ENCODE results near the gene FAM50A. TPM values are rescaled to one million over a fixed set of nuclear protein-coding genes. Genes with fewer than 3 reads are reported as not detected.
"Not testable (repeated sequence)": the region's sequence is repeated elsewhere in the genome, so short reads cannot be mapped to it uniquely, and the experiment has no call there.

FAM50A gene, protein sequence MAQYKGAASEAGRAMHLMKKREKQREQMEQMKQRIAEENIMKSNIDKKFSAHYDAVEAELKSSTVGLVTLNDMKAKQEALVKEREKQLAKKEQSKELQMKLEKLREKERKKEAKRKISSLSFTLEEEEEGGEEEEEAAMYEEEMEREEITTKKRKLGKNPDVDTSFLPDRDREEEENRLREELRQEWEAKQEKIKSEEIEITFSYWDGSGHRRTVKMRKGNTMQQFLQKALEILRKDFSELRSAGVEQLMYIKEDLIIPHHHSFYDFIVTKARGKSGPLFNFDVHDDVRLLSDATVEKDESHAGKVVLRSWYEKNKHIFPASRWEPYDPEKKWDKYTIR
- 10 to 100 TPM; 49.3 to 71.4 TPM for total RNA-seq

DNA sequence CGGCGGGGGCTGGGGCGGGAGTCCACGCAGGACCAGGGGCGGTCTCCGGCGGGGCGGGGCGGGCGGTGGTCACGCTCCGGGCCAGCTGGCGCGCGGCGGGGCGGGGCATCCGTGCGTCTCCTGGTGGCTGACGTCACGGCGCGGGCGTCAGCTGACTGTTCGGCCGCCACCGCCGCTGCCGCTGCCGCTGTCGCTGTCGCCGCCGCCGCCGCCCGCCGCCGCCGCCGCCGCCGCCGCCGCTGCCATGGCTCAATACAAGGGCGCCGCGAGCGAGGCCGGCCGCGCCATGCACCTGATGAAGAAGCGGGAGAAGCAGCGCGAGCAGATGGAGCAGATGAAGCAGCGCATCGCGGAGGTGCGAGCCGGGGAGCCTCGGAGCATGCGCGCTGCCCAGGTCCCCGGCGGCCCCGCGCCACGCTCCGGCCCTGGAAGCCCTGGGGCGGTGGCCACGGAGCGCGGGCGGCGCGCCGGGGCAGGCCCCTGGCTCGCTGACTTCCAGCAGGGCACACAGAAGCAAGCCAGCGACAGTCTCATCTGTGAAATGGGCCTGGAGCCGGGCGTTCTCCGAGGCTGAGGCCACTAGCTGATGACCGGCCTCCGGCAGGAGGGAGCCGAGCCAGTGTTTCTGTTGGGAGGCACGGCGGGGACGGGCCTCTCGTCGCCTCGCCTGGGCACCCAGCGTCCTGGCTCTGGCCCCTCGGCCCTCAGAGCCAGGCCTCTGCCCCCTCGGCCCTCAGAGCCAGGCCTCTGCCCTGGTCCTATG is at the start of gene FAM50A:
Gene FAM50A, plus strand, starts transcription at position 150 of the 763 bp plus-strand sequence. Its CDS starts 95 bp downstream, at position 245.
- Mint-ChIP-seq H3K9me3 (no peaks in the 10 kb centered on the region), H3K27ac (peak within 1 kb of the TSS; percentile 25), H3K4me3 (peak within 1 kb of the TSS; percentile 62), H3K4me1 (no peaks in the 10 kb centered on the region), H3K27me3 (no peaks in the 10 kb centered on the region), H3K36me3 (ENCODE audit: low read depth) (peaks cover 69% of the 10 kb centered on the region)
- ATAC-seq (replicated peaks): peak; percentile 92

GRCh38 chrX:154396363-154396762 is 47.6 kb upstream of the FAM50A start:
- not testable (repeated sequence) for ATAC-seq (replicated peaks); H3K27ac Mint-ChIP-seq; H3K4me1 Mint-ChIP-seq; H3K4me3 Mint-ChIP-seq; H3K9me3 Mint-ChIP-seq; H3K27me3 Mint-ChIP-seq
- peaks cover 37% of the 10 kb centered on the region for H3K36me3 Mint-ChIP-seq (ENCODE audit: low read depth)

DNA sequence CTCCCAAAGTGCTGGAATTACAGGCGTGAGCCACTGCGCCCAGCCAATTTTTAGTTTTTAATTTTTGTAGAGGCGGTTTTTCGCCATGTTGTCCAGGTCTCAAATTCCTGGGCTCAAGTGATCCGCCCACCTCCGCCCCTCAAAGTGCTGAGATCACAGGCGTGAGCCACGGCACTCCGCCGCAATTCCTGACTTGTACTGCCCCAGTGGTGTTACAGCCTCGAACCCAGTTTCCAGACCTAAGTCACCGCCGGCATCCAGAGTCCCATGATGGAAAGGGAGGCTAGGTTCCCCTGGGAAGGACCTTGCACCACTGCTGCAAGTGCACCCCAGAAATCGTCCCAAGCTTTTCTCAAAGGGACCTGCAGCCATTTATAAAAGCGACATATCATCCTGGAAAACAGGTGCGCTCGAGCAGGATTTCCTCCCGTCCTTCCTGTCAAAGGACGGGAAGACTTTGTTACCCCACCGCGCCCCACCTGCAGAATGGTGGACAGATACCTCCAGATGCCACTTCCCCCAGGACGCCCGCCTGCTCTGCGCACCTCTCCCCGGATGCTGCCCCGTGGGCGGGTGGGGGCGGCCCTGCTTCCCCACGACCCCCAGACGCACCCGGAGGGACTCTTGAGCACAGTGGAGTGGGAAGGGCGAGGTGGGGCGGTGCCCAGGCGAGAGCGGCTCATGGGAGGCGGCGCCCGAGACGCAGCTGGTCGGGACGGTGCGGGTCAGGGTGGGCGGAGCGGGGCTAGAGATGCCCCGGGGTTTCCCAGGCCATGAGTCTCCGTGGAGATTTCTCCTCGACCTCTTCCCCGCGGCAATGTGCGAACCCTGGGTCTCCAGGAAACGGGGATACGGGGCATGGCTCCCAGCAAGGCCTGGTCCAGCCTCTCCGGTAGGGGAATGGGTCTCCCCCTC is 46.7 kb upstream of the FAM50A start:
- H3K4me1 Mint-ChIP-seq: peaks cover 5% of the 10 kb centered on the region
- H3K4me3 Mint-ChIP-seq: peak overlapping the region; percentile 100
- ATAC-seq (replicated peaks): peak; percentile 67
- no peaks in the 10 kb centered on the region for H3K27me3 Mint-ChIP-seq
- no peaks in the 10 kb centered on the region for H3K9me3 Mint-ChIP-seq
- H3K36me3 Mint-ChIP-seq (ENCODE audit: low read depth): peaks cover 44% of the 10 kb centered on the region
- H3K27ac Mint-ChIP-seq: peak overlapping the region; percentile 100

GRCh38 chrX:154397888-154398667 is 45.9 kb upstream of the FAM50A start, which contains the start of gene RPL10:
Gene RPL10, plus strand, starts transcription at chrX:154398377. Its CDS starts 143 bp downstream, at chrX:154398520.
- Mint-ChIP-seq H3K4me3 (peak within 1 kb of the TSS; percentile 100), H3K27me3 (no peaks in the 10 kb centered on the region), H3K9me3 (no peaks in the 10 kb centered on the region), H3K27ac (peak within 1 kb of the TSS; percentile 100), H3K4me1 (peaks cover 5% of the 10 kb centered on the region), H3K36me3 (ENCODE audit: low read depth) (peaks cover 44% of the 10 kb centered on the region)
- ATAC-seq (replicated peaks): peak; percentile 89

GRCh38 chrX:154398668-154399526 is 45.0 kb upstream of the FAM50A start:
- no peaks in the 10 kb centered on the region for H3K9me3 Mint-ChIP-seq
- peak; percentile 55 for ATAC-seq (replicated peaks)
- peak overlapping the region; percentile 100 for H3K27ac Mint-ChIP-seq
- peaks cover 5% of the 10 kb centered on the region for H3K4me1 Mint-ChIP-seq
- H3K27me3 Mint-ChIP-seq: no peaks in the 10 kb centered on the region
- H3K36me3 Mint-ChIP-seq (ENCODE audit: low read depth): peaks cover 44% of the 10 kb centered on the region
- peak overlapping the region; percentile 100 for H3K4me3 Mint-ChIP-seq

- peak overlapping the region; percentile 100 for H3K27ac Mint-ChIP-seq
- peak; percentile 5 for ATAC-seq (replicated peaks)
- peaks cover 5% of the 10 kb centered on the region for H3K4me1 Mint-ChIP-seq
- H3K4me3 Mint-ChIP-seq: peak overlapping the region; percentile 100
- H3K27me3 Mint-ChIP-seq: no peaks in the 10 kb centered on the region
- H3K9me3 Mint-ChIP-seq: no peaks in the 10 kb centered on the region
- peaks cover 44% of the 10 kb centered on the region for H3K36me3 Mint-ChIP-seq (ENCODE audit: low read depth)
Measured at GRCh38 chrX:154399527-154400368, 44.2 kb upstream of the FAM50A start.

GRCh38 chrX:154400369-154400817 is 43.5 kb upstream of the FAM50A start:
- not testable (repeated sequence) for ATAC-seq (replicated peaks); H3K4me1 Mint-ChIP-seq; H3K27ac Mint-ChIP-seq; H3K27me3 Mint-ChIP-seq; H3K9me3 Mint-ChIP-seq
- H3K36me3 Mint-ChIP-seq (ENCODE audit: low read depth): peaks cover 44% of the 10 kb centered on the region
- H3K4me3 Mint-ChIP-seq: peak overlapping the region; percentile 100

GRCh38 chrX:154401045-154401799 is 42.7 kb upstream of the FAM50A start:
- no peak overlapping the region for H3K27ac Mint-ChIP-seq
- H3K4me3 Mint-ChIP-seq: peak overlapping the region; percentile 100
- H3K27me3 Mint-ChIP-seq: no peaks in the 10 kb centered on the region
- H3K36me3 Mint-ChIP-seq (ENCODE audit: low read depth): peaks cover 44% of the 10 kb centered on the region
- no peak for ATAC-seq (replicated peaks)
- H3K4me1 Mint-ChIP-seq: peaks cover 5% of the 10 kb centered on the region
- H3K9me3 Mint-ChIP-seq: no peaks in the 10 kb centered on the region

DNA sequence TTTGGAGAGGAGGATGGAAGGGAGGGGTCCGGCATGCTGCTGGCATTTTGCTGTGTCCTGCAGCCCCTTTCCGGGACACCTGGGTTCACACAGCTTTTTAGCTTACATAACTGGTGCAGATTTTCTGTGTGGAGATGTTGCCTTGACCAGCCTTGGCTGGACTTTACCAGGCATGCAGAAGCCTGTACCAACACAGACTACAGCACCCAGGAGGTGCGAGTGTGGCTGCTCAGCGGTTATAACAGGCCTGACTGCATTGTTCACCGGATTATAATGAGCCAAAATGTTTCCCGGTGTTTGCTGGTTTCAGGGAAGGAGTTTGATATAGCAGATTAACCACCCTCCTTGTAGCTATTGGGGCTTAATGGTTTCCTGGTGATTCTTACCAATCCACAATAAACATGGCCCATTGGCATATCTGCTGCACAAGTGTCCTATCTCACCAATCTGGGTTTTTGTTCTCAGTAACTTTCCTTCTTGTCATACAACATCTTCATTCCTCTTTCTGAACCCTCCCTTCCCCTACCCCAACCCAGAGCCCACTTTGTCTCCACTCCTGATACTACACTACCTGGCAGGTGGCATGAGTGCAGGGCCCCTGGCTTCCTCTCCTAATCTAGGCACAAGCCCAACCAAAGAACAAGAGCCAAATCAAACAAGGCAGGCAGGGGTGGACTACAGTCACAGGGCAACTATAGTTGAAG is 41.9 kb upstream of the FAM50A start:
- H3K27ac Mint-ChIP-seq: no peak overlapping the region
- peaks cover 5% of the 10 kb centered on the region for H3K4me1 Mint-ChIP-seq
- peaks cover 44% of the 10 kb centered on the region for H3K36me3 Mint-ChIP-seq (ENCODE audit: low read depth)
- no peak for ATAC-seq (replicated peaks)
- no peaks in the 10 kb centered on the region for H3K27me3 Mint-ChIP-seq
- H3K9me3 Mint-ChIP-seq: no peaks in the 10 kb centered on the region
- H3K4me3 Mint-ChIP-seq: no peak overlapping the region

GRCh38 chrX:154402622-154403127 is 41.3 kb upstream of the FAM50A start:
- peaks cover 5% of the 10 kb centered on the region for H3K4me1 Mint-ChIP-seq
- H3K9me3 Mint-ChIP-seq: no peaks in the 10 kb centered on the region
- no peak for ATAC-seq (replicated peaks)
- H3K27ac Mint-ChIP-seq: no peak overlapping the region
- no peak overlapping the region for H3K4me3 Mint-ChIP-seq
- H3K27me3 Mint-ChIP-seq: no peaks in the 10 kb centered on the region
- peaks cover 44% of the 10 kb centered on the region for H3K36me3 Mint-ChIP-seq (ENCODE audit: low read depth)

DNA sequence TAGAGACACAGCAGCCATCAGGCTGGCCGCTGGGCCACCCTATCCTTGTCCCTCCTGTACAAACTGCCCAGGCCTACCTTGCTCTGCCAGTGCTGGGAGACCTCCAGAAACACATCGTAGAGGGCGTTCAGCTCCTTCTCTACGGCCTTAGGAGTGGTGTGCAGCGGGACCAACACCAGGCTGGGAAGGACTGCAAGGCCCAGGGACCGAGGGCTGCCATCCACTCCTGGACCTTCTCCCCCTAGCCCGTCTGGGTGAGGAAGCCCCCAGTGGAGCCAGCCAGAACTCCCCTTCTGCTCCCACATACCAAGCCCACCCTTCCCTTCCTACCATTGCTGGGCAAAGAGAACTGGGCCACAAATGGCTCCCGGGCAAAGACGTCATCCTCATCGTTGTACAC is 40.7 kb upstream of the FAM50A start:
- no peak overlapping the region for H3K4me3 Mint-ChIP-seq
- peaks cover 5% of the 10 kb centered on the region for H3K4me1 Mint-ChIP-seq
- no peaks in the 10 kb centered on the region for H3K9me3 Mint-ChIP-seq
- H3K27me3 Mint-ChIP-seq: no peaks in the 10 kb centered on the region
- H3K36me3 Mint-ChIP-seq (ENCODE audit: low read depth): peaks cover 38% of the 10 kb centered on the region
- H3K27ac Mint-ChIP-seq: no peak overlapping the region
- ATAC-seq (replicated peaks): no peak

Data from activated T-helper 17 cell treated with anti-CD3 and anti-CD28 coated beads, Interleukin-2, amount 50 U/mL, for 72 hours (primary cell).